Lower leg skin (tissue), 3 donors: Measurements from ENCODE around the gene CA7.

Source experiments
- CTCF ChIP-seq, 3 donors: fragments of 450-650 bp; IDR thresholded peaks; one replicate each; pipeline ENCODE4 v1.5.1; 2016; ENCODE audit warnings: antibody characterized with exemption in 3 of 3, mild to moderate bottlenecking in 3 of 3, moderate library complexity in 2 of 3
- POLR2A ChIP-seq, 2 donors: fragments of 450-650 bp; IDR thresholded peaks; one replicate each; pipeline ENCODE4 v1.6.1; 2016 to 2017; ENCODE audit warnings: antibody characterized with exemption in 2 of 2, mild to moderate bottlenecking in 1 of 2, moderate library complexity in 1 of 2

GRCh38 chr16:66840883-66841282 is 3.3 kb upstream of the CA7 start:
- TF ChIP-seq CTCF (IDR thresholded peaks at IDR 0.05) = no peak
- TF ChIP-seq POLR2A (IDR thresholded peaks at IDR 0.05) = no peak
